GM12892 (cell line): ENCODE results near the gene RTP4.
"Not testable (repeated sequence)": the region's sequence is repeated elsewhere in the genome, so short reads cannot be mapped to it uniquely, and the experiment has no call there.

Experiments used
- DNase-seq: peaks from one replicate; pipeline ENCODE4 v3.0.0; 2011; ENCODE audit not compliant: insufficient read length
- FAIRE-seq: peaks from 2 replicates; lab custom pipeline; 2011; peaks lifted over from hg19 to GRCh38; lab: Jason Lieb, UNC
- POLR2A ChIP-seq: IDR thresholded peaks from 2 replicates; pipeline ENCODE4 v1.6.1; 2011; ENCODE audit warnings: low read depth, low read length, control low read depth
- POLR2AphosphoS5 ChIP-seq: IDR thresholded peaks from 2 replicates; pipeline ENCODE4 v1.6.1; 2011; ENCODE audit warnings: low read depth, low read length, control low read depth
- TAF1 ChIP-seq: IDR thresholded peaks from 2 replicates; pipeline ENCODE4 v1.6.1; 2011; ENCODE audit warnings: low read depth, mild to moderate bottlenecking, control low read depth, low read length, borderline replicate concordance

The RTP4 gene

GRCh38 chr3:187375581-187375980, 7.4 kb downstream of the RTP4 start:
- TF ChIP-seq TAF1 (no peak), POLR2AphosphoS5 (no peak), POLR2A (no peak)
- FAIRE-seq: no peak
- no peak for DNase-seq

- FAIRE-seq: no peak
- no peak for DNase-seq
- TF ChIP-seq POLR2AphosphoS5 (no peak), POLR2A (no peak), TAF1 (no peak)
Observed at GRCh38 chr3:187377842-187378241, 9.7 kb downstream of the RTP4 start.

- FAIRE-seq: no peak
- no peak for TF ChIP-seq POLR2A
- TF ChIP-seq TAF1: no peak
- TF ChIP-seq POLR2AphosphoS5: no peak
Observed at GRCh38 chr3:187382609-187383151, 14.5 kb downstream of the RTP4 start.

GRCh38 chr3:187383246-187383645, 15.1 kb downstream of the RTP4 start:
- no peak for DNase-seq
- TF ChIP-seq POLR2A: no peak
- no peak for TF ChIP-seq POLR2AphosphoS5
- TF ChIP-seq TAF1: no peak
- FAIRE-seq: no peak

More at GRCh38 chr3:187382609-187383151, 14.5 kb downstream of the RTP4 start:
- DNase-seq: no peak

GRCh38 chr3:187385296-187385695, 17.1 kb downstream of the RTP4 start:
- no peak for FAIRE-seq
- no peak for TF ChIP-seq POLR2AphosphoS5
- no peak for TF ChIP-seq TAF1
- no peak for TF ChIP-seq POLR2A
- no peak for DNase-seq

GRCh38 chr3:187396661-187397060, 28.5 kb downstream of the RTP4 start:
- no peak for DNase-seq
- FAIRE-seq: no peak
- TF ChIP-seq POLR2AphosphoS5 (no peak), POLR2A (no peak), TAF1 (no peak)

- TF ChIP-seq TAF1 (no peak), POLR2A (no peak), POLR2AphosphoS5 (no peak)
- FAIRE-seq: no peak
Observed at GRCh38 chr3:187398955-187399354, 30.8 kb downstream of the RTP4 start.

GRCh38 chr3:187400756-187401155, 32.6 kb downstream of the RTP4 start:
- FAIRE-seq: no peak
- no peak for DNase-seq
- TF ChIP-seq POLR2AphosphoS5 (no peak), TAF1 (no peak), POLR2A (no peak)

More at GRCh38 chr3:187398955-187399354, 30.8 kb downstream of the RTP4 start:
- DNase-seq: no peak

- DNase-seq (no peak), FAIRE-seq (no peak)
- no peak for TF ChIP-seq POLR2A
- TF ChIP-seq POLR2AphosphoS5: no peak
Observed at GRCh38 chr3:187401856-187402255, 33.7 kb downstream of the RTP4 start.

GRCh38 chr3:187403768-187404288, 35.6 kb downstream of the RTP4 start:
- DNase-seq (no peak), FAIRE-seq (no peak)
- no peak for TF ChIP-seq POLR2AphosphoS5
- TF ChIP-seq POLR2A: no peak

GRCh38 chr3:187406927-187407326, 38.7 kb downstream of the RTP4 start:
- FAIRE-seq (no peak), DNase-seq (no peak)
- TF ChIP-seq POLR2A (no peak), POLR2AphosphoS5 (no peak), TAF1 (no peak)

GRCh38 chr3:187411991-187412781, 44.0 kb downstream of the RTP4 start:
- DNase-seq, FAIRE-seq: not testable (repeated sequence)
